Omental fat pad (tissue), 4 donors: ENCODE measurements around the gene APOC1. TPM values are rescaled to one million over a fixed set of nuclear protein-coding genes. Genes with fewer than 3 reads are reported as not detected.
"Not testable (repeated sequence)": the region's sequence is repeated elsewhere in the genome, so short reads cannot be mapped to it uniquely, and the experiment has no call there.

ENCODE experiments used
- ATAC-seq: fragments of 150-250 bp; one replicate; pipeline ENCODE4 v1.9.1; 2016; ENCODE audit warnings: mild to moderate bottlenecking, moderate library complexity; ENCODE audit not compliant: low FRiP score
- DNase-seq: peaks from one replicate; pipeline ENCODE4 v3.0.0-alpha.2; 2019; ENCODE audit warnings: low spot score
- CTCF ChIP-seq, 3 donors: fragments of 450-650 bp; IDR thresholded peaks; one replicate each; pipeline ENCODE4 v1.5.1; 2016 to 2017; ENCODE audit warnings: antibody characterized with exemption in 3 of 3, mild to moderate bottlenecking in 3 of 3, moderate library complexity in 2 of 3
- total RNA-seq, 4 donors: library from RNA; depleted of rRNA; stranded (reverse); fragments of >200 nt; gene quantifications; one replicate each; pipeline ENCODE4 v1.1.0, GENCODE V29; 2016

The APOC1 gene
- total RNA-seq, 4 donors from 2014 or later: 12.3 to 121 (median 21.8) TPM

GRCh38 chr19:44925114-44925891, 10.9 kb downstream of the APOC1 start:
- TF ChIP-seq CTCF (IDR thresholded peaks at IDR 0.05): no peak
- ATAC-seq: peak; percentile 61

DNA sequence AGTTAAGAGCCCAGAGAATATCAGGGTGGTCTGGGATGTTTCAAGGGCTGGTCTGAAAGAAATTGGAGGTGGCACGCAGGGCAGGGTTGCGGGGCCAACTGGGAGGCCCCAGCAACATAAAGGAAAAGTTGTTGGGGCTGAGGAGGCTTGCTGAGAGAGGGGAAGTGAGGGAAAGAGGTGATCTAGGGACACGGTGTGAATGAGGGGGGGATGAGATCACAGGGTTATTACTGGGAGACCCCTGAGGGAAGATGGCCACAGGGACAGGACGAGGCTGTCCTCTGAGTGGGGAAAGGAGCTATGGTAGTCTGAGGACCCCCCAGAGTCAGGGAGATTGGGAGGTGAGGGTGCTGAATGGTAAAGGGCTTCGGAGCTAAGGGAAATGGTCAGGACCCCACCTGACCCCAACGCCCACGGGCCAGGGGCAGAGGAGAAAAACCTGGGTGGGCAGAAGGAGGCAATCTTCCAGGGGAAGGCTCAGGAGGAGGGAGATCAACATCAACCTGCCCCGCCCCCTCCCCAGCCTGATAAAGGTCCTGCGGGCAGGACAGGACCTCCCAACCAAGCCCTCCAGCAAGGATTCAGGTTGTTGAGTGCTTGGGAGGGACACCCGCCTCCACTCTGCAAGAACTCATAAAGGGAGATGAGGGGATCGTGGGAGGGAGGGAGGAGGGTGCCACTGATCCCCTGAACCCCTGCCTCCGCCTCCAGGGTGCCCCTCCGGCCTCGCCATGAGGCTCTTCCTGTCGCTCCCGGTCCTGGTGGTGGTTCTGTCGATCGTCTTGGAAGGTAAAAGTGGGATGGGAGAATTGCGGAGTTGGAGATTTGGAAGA, 12.1 kb downstream of the APOC1 start:
- not testable (repeated sequence) for ATAC-seq, DNase-seq

More at GRCh38 chr19:44925114-44925891, 10.9 kb downstream of the APOC1 start:
- peak; percentile 59 for DNase-seq

DNA sequence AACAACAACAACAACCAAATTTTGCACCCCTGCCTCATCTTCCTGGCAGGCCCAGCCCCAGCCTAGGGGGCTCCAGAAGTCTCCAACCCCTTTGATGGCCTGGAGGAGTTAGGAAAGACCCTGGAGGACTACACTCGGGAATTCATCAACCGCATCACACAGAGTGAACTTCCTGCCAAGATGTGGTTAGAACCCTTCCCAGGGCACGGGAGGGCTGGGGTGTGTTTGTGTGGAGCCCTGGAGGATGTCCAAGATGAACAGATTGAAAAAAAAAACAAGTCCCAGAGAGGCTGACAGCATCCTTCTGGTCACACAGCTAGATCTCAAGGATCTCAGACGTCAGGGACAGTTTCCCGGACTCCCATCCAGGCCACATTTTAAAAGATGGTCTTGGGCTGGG, 13.3 kb downstream of the APOC1 start:
- no peak for ATAC-seq
- DNase-seq: no peak
- TF ChIP-seq CTCF (IDR thresholded peaks at IDR 0.05): no peak

DNA sequence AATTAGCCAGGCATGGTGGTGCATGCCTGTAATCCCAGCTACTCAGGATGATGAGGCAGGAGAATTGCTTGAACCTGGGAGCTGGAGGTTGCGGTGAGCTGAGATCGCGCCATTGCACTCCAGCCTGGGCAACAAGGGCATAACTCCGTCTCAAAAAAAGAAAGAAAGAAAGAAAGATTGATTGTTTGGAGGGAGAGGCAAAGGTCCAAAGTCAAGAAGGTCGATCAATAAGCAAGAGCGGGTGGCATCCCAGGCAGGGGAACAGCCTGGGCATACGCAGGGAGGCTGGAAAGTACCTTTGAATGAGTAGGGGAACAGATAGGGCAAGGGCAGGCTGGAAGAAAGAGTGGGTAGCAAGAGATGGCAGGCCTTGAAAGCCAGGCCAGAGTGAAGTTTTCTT, 15.7 kb downstream of the APOC1 start:
- DNase-seq (no peak), ATAC-seq (no peak)
- no peak for TF ChIP-seq CTCF (IDR thresholded peaks at IDR 0.05)

DNA sequence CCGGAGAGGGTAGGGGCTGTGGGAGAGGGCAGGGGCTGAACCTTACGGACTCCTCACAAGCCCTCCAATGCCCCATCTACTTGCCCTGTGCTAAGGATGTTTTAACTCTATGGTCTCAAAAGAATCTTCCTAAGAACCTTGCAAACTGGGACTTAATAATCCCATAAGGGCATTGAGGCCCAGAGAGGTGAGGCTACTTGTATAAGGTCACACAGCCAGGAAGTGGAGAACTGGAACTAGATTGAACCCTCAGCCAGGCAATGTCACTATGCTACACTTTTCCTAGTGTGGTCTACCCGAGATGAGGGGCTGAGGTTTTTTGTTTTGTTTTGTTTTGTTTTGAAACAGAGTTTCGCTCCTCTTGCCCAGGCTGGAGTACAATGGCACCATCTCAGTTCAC, 17.1 kb downstream of the APOC1 start:
- TF ChIP-seq CTCF (IDR thresholded peaks at IDR 0.05): no peak
- DNase-seq (no peak), ATAC-seq (no peak)

GRCh38 chr19:44939668-44940067, 25.3 kb downstream of the APOC1 start:
- ATAC-seq (no peak), DNase-seq (no peak)
- TF ChIP-seq CTCF (IDR thresholded peaks at IDR 0.05): no peak

DNA sequence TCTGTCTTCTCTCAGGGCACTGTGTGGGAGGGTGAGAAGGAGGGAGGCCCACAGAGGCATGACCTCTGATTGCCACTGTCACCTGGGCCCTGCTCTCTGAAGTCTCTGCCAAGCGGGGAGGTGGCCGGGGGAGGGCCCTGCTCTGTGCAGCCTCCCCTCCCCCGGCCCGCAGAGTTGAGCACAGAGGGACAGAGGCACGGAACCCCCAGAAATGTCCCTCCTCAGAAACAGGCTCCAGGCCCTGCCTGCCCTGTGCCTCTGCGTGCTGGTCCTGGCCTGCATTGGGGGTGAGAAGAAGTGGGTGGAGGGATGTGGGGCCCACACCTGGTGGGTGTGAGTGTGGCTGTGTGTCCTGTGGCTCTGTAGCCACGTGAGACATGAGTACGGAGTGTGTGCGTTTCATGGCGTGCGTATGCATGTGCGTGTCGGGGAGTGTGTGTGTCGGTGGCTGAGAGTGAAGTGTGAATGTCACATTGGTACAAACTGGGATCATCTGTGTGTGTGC, 27.7 kb downstream of the APOC1 start, which contains the start of gene APOC4:
Gene APOC4 (plus strand): TSS at position 171 of the 505 bp plus-strand sequence. CDS start 41 bp downstream, at position 212.
- ATAC-seq: no peak
- TF ChIP-seq CTCF (IDR thresholded peaks at IDR 0.05): no peak

More for the DNA sequence above, 27.7 kb downstream of the APOC1 start, which contains the start of gene APOC4:
- DNase-seq: no peak
